Heart left ventricle (tissue), 16 donors: ENCODE measurements around the gene ZCCHC7. TPM values are rescaled to one million over a fixed set of nuclear protein-coding genes. Genes with fewer than 3 reads are reported as not detected.

Experiments used
- ATAC-seq, 4 donors: fragments of 200-7000 bp; cut with Tn5 transposase; one replicate each; pipeline ENCODE4 v1.9.1; 2020 to 2022; ENCODE audit warnings: moderate library complexity in 4 of 4, mild to moderate bottlenecking in 3 of 4, moderate number of reproducible peaks in 1 of 4
- DNase-seq, 5 donors: peaks; one replicate each; pipeline ENCODE4 v3.0.0-alpha.2; 2020
- H3K27ac ChIP-seq, 12 donors: fragments of 200-600 bp; sonication (generic) in 4 of 12; one replicate each; pipeline versions ENCODE4 v1.5.0 to v1.8.0; 2016 to 2022; ENCODE audit warnings: mild to moderate bottlenecking in 2 of 12
- H3K27me3 ChIP-seq, 9 donors: fragments of 200-600 bp; sonication (generic) in 2 of 9; one replicate each; pipeline versions ENCODE4 v1.5.1 to v1.8.0; 2016 to 2022; ENCODE audit warnings: mild to moderate bottlenecking in 3 of 9
- H3K36me3 ChIP-seq, 9 donors: fragments of 200-600 bp; sonication (generic) in 2 of 9; one replicate each; pipeline versions ENCODE4 v1.5.0 to v1.8.0; 2018 to 2022; ENCODE audit warnings: mild to moderate bottlenecking in 2 of 9
- H3K4me1 ChIP-seq, 12 donors: fragments of 200-600 bp; sonication (generic) in 4 of 12; one replicate each; pipeline versions ENCODE4 v1.5.0 to v1.8.0; 2016 to 2022; ENCODE audit warnings: mild to moderate bottlenecking in 3 of 12
- H3K4me3 ChIP-seq, 12 donors: fragments of 200-600 bp; sonication (generic) in 4 of 12; one replicate each; pipeline versions ENCODE4 v1.5.0 to v1.8.0; 2017 to 2022; ENCODE audit warnings: mild to moderate bottlenecking in 9 of 12, moderate library complexity in 4 of 12
- H3K9me3 ChIP-seq, 12 donors: fragments of 200-600 bp; sonication (generic) in 4 of 12; one replicate each; pipeline versions ENCODE4 v1.5.0 to v1.8.0; 2016 to 2022; ENCODE audit warnings: mild to moderate bottlenecking in 1 of 12
- CTCF ChIP-seq, 12 donors: fragments of 200-600 bp; sonication (generic) in 4 of 12; IDR thresholded peaks; one replicate each; pipeline versions ENCODE4 v1.5.0 to v1.8.0; 2018 to 2022; ENCODE audit warnings: antibody characterized with exemption in 12 of 12, mild to moderate bottlenecking in 5 of 12
- POLR2A ChIP-seq, 2 donors: fragments of 450-650 bp; IDR thresholded peaks; one replicate each; pipeline ENCODE4 v1.6.1; 2017; ENCODE audit warnings: antibody characterized with exemption in 2 of 2, mild to moderate bottlenecking in 2 of 2, moderate library complexity in 2 of 2
- WGBS, 4 donors: extraction: QIAGEN DNeasy Blood & Tissue Kit in 2 of 4; methylation state at CpG; one replicate each; pipeline versions ENCODE4 v1.1.5 to v1.1.7; 2013 to 2018; 5-methylcytosine and 5-hydroxymethylcytosine counted together
- intact Hi-C, 10 donors: fragments of 100-400 bp; cut with DNase I; formaldehyde crosslinking; loops; one replicate each; pipeline versions ENCODE4 v1.11.1 to v1.14.2; 2022
- polyA plus RNA-seq, 2 donors: library from polyadenylated mRNA; stranded (reverse); fragments of 200-250 nt; gene quantifications; one replicate each; pipeline ENCODE4 v1.2.3, GENCODE V29; 2013
- total RNA-seq, 9 donors: library from RNA; depleted of rRNA in 2 of 9; stranded (reverse); fragments of >200 nt in 2 of 9; fragmentation: NEBNext Ultra II Directional in 3 of 9; extraction: Animal tissue kit (Norgen Biotek cat#: 25700) in 3 of 9; gene quantifications; one replicate each; pipeline versions ENCODE4 v1.1.0 to v1.2.4, GENCODE V29; 2016 to 2023
- donor health status: ischemic (EF 13 %, LVEDD 7.1; RV severe dilation, severe dysfunction).
- donor health status: healthy with polysubstance abuse.
- donor health status: DM: no; HTN: yes; CAD: no.
- donor health status: DM: no; HTN: no; CAD: no.
- donor health status: ischemic (EF 25% LVEDD 6.9; RV normal size, moderate dysfunction).
- donor health status: ischemic (EF 25% LVEDD 5.7; RV mildly dilated, moderate dysfunction).
- donor health status: healthy.
- donor health status: DM: yes; HTN: yes; CAD: no.
- donor health status: ischemic (EF 35%, LVEDD 5.7; RV mildly dilated, moderate dysfunction).
- donor health status: nonischemic (EF 11% LVEDD 7.7; RV severe dilation, severe dysfunction).
- donor health status: DM: yes; HTN: yes; CAD: no.
- donor health status: PGD.
- donor health status: ischemic (EF 29% LVEDD 5.4; RV normal size, mild dysfunction).
- donor health status: nonischemic (EF 23%, LVEDD 6.1; RV moderate dilation, normal function).

The ZCCHC7 gene
- total and polyA plus RNA-seq, 11 donors, result 3.5 to 14.8 (median 8.4) TPM

- TF ChIP-seq POLR2A (IDR thresholded peaks at IDR 0.05) (no peak), CTCF (IDR thresholded peaks at IDR 0.05) (no peak)
- H3K27ac ChIP-seq, result no peak overlapping the region
- no peaks in the 10 kb centered on the region for H3K36me3 ChIP-seq
- no peaks in the 10 kb centered on the region for H3K27me3 ChIP-seq
- no peaks in the 10 kb centered on the region for H3K9me3 ChIP-seq
- WGBS, 4 donors, result 97% methylated on average over 2 of the region's 2 CpGs
- ATAC-seq, result no peak
- intact Hi-C loops, result loop anchor here in 1 of 10 donors (10.0 kb wide), 1 partner anchor 58 kb away; no protein-coding TSS in a partner anchor
- H3K4me3 ChIP-seq, result no peak overlapping the region
- H3K4me1 ChIP-seq, result peaks cover 0 to 6% (median 0%) of the 10 kb centered on the region in 12 donors
- DNase-seq, result no peak
These were observed 222.1 kb downstream of the ZCCHC7 start for GRCh38 chr9:37342493-37342892.

- H3K4me1 ChIP-seq, result peaks cover 0 to 10% (median 0%) of the 10 kb centered on the region in 12 donors
- H3K27me3 ChIP-seq, result no peaks in the 10 kb centered on the region
- no peak overlapping the region for H3K27ac ChIP-seq
- TF ChIP-seq POLR2A (IDR thresholded peaks at IDR 0.05), result no peak
- no peak for TF ChIP-seq CTCF (IDR thresholded peaks at IDR 0.05)
- intact Hi-C loops, result loop anchor here in 1 of 10 donors (10.0 kb wide), 1 partner anchor 58 kb away; no protein-coding TSS in a partner anchor
- no peak overlapping the region for H3K4me3 ChIP-seq
- DNase-seq, result no peak
- no peaks in the 10 kb centered on the region for H3K36me3 ChIP-seq
- WGBS, 4 donors, result 86 to 97% (median 87%) methylated on average over 5 of the region's 5 CpGs
- ATAC-seq, result no peak
- H3K9me3 ChIP-seq, result no peaks in the 10 kb centered on the region
These were observed 222.5 kb downstream of the ZCCHC7 start for GRCh38 chr9:37342895-37343294.

GRCh38 chr9:37343724-37344123 lies 223.3 kb downstream of the ZCCHC7 start:
- Histone ChIP-seq H3K36me3 (no peaks in the 10 kb centered on the region), H3K9me3 (no peaks in the 10 kb centered on the region), H3K4me1 (peaks cover 0 to 12% (median 0%) of the 10 kb centered on the region in 12 donors), H3K27me3 (no peaks in the 10 kb centered on the region), H3K4me3 (no peak overlapping the region), H3K27ac (no peak overlapping the region)
- TF ChIP-seq POLR2A (IDR thresholded peaks at IDR 0.05) (no peak), CTCF (IDR thresholded peaks at IDR 0.05) (no peak)
- no peak for ATAC-seq
- DNase-seq, result no peak
- intact Hi-C loops, result loop anchor here in 1 of 10 donors (10.0 kb wide), 1 partner anchor 59 kb away; no protein-coding TSS in a partner anchor
- 88 to 100% (median 99%) methylated on average over 1 of the region's 1 CpG for WGBS, 4 donors

- TF ChIP-seq POLR2A (IDR thresholded peaks at IDR 0.05) (no peak), CTCF (IDR thresholded peaks at IDR 0.05) (no peak)
- H3K36me3 ChIP-seq, result peaks cover 0 to 7% (median 0%) of the 10 kb centered on the region in 9 donors
- DNase-seq (no peak), ATAC-seq (no peak)
- H3K4me3 ChIP-seq, result no peak overlapping the region
- no peak overlapping the region for H3K27ac ChIP-seq
- intact Hi-C loops, result loop anchor here in 1 of 10 donors (10.0 kb wide), 1 partner anchor 60 kb away; no protein-coding TSS in a partner anchor
- no peaks in the 10 kb centered on the region for H3K9me3 ChIP-seq
- 89 to 95% (median 92%) methylated on average over 3 of the region's 3 CpGs for WGBS, 4 donors
- no peaks in the 10 kb centered on the region for H3K27me3 ChIP-seq
- peaks cover 0 to 12% (median 0%) of the 10 kb centered on the region in 12 donors for H3K4me1 ChIP-seq
These were observed 224.7 kb downstream of the ZCCHC7 start for GRCh38 chr9:37345038-37345437.
